Sigmoid colon (tissue), 7 donors: ENCODE data around the gene ESR1. TPM values are rescaled to one million over a fixed set of nuclear protein-coding genes. Genes with fewer than 3 reads are reported as not detected.
"Not testable (repeated sequence)": the region's sequence is repeated elsewhere in the genome, so short reads cannot be mapped to it uniquely, and the experiment has no call there.

Source experiments
- DNase-seq: peaks from one replicate; pipeline ENCODE4 v3.0.0-alpha.2; 2019
- H3K27ac ChIP-seq, 4 donors: fragments of 200-600 bp; sonication (generic); one replicate each; pipeline ENCODE4 v1.5.1; 2016 to 2019; ENCODE audit warnings: mild to moderate bottlenecking in 1 of 4
- H3K27me3 ChIP-seq, 3 donors: fragments of 200-600 bp; sonication (generic); one replicate each; pipeline ENCODE4 v1.5.1; 2019; ENCODE audit warnings: mild to moderate bottlenecking in 1 of 3
- H3K36me3 ChIP-seq, 4 donors: fragments of 200-600 bp; sonication (generic); one replicate each; pipeline ENCODE4 v1.5.1; 2016 to 2019
- H3K4me1 ChIP-seq, 4 donors: fragments of 200-600 bp; sonication (generic); one replicate each; pipeline ENCODE4 v1.5.1; 2017 to 2019
- H3K4me3 ChIP-seq, 4 donors: fragments of 200-600 bp; sonication (generic); one replicate each; pipeline ENCODE4 v1.5.1; 2017 to 2019; ENCODE audit warnings: mild to moderate bottlenecking in 2 of 4, moderate library complexity in 1 of 4
- H3K9me3 ChIP-seq, 4 donors: fragments of 200-600 bp in 3 of 4; sonication (generic) in 3 of 4; one replicate each; pipeline versions ENCODE4 v1.5.1 to v1.6.1; 2013 to 2019
- CTCF ChIP-seq, 4 experiments: fragments of 450-650 bp in 3 of 4; fragments of 200-600 bp in 1 of 4; IDR thresholded peaks; one replicate each; pipeline ENCODE4 v1.5.1; 2016 to 2019; ENCODE audit warnings: antibody characterized with exemption in 4 of 4, mild to moderate bottlenecking in 3 of 4, moderate library complexity in 2 of 4
- EP300 ChIP-seq, 4 donors: sonication (generic); formaldehyde crosslinking; IDR thresholded peaks; one replicate each; pipeline ENCODE4 v1.6.1; 2017; ENCODE audit warnings: antibody characterized with exemption in 4 of 4
- POLR2A ChIP-seq, 2 donors: fragments of 450-650 bp; IDR thresholded peaks; one replicate each; pipeline ENCODE4 v1.6.1; 2016; ENCODE audit warnings: antibody characterized with exemption in 2 of 2, mild to moderate bottlenecking in 2 of 2, moderate library complexity in 2 of 2
- POLR2AphosphoS5 ChIP-seq, 4 donors: sonication (generic); formaldehyde crosslinking; IDR thresholded peaks; one replicate each; pipeline ENCODE4 v1.6.1; 2017; ENCODE audit warnings: antibody characterized with exemption in 4 of 4
- WGBS, 2 donors: extraction: QIAGEN DNeasy Blood & Tissue Kit; methylation state at CpG; one replicate each; pipeline ENCODE4 v1.1.7; 2013; 5-methylcytosine and 5-hydroxymethylcytosine counted together
- intact Hi-C: fragments of 100-400 bp; cut with DNase I; formaldehyde crosslinking; loops from one replicate; pipeline ENCODE4 v1.15.1; 2023
- polyA plus RNA-seq, 3 donors: library from polyadenylated mRNA; stranded (reverse); fragments of 200-250 nt; gene quantifications; one replicate each; pipeline ENCODE4 v1.2.3, GENCODE V29; 2013
- total RNA-seq, 4 donors: library from RNA; depleted of rRNA; stranded (reverse); fragments of >200 nt; gene quantifications; one replicate each; pipeline ENCODE4 v1.1.0, GENCODE V29; 2016
- donor health status: healthy with polysubstance abuse.
- donor health status: Bipolar disorder and iron deficiency.
- donor health status: healthy.

ESR1 gene
- total and polyA plus RNA-seq, 7 donors: under 0.01 to 2.2 (median 0.91) TPM; not detected in 1

DNA sequence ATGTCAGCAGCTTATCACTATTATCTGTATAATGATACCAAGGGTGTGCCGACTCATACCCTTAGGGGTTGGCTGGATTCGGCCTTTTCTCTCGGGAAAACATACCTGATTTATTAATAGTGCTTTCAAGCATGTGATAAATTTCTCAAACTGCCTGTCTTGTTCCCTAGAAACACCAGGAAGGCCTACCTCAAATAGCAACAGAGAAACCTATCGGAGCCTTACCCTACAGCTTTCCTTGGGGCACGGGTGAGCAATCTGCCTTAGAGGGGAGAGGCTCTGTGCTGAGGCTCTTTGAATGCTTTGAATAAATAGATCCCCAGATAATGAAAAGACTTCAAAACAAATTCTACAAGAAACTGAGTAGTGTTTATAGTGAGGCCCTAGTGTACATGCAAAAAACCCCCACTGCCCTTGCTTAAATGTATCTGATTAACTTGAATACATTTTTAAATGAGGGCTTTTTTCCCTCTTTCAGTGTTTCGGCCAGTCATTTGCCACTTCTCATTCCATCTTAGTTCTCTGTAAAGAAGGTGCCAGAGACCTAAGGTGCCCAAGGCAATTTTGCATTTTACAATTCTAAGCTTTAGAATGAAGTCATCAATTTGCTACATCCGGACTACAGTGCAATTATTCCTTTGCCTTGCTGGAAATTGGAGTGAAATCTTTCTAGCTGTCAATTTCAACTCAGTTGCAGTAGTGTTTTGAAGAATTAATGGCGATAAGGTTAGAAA, 320.1 kb downstream of the ESR1 start:
- Histone ChIP-seq H3K9me3 (no peaks in the 10 kb centered on the region), H3K4me3 (no peak overlapping the region), H3K27me3 (no peaks in the 10 kb centered on the region), H3K36me3 (peaks cover 14 to 50% (median 18%) of the 10 kb centered on the region in 4 donors), H3K27ac (no peak overlapping the region), H3K4me1 (peaks cover 0 to 6% (median 0%) of the 10 kb centered on the region in 4 donors)
- intact Hi-C loops: loop anchor here (5.0 to 10.0 kb wide), 2 partner anchors 363 to 450 kb away; no protein-coding TSS in a partner anchor
- no peak for DNase-seq
- 90 to 93% methylated on average over 8 of the region's 8 CpGs for WGBS, 2 donors
- no peak for TF ChIP-seq POLR2AphosphoS5 (IDR thresholded peaks at IDR 0.05)
- TF ChIP-seq EP300 (IDR thresholded peaks at IDR 0.05): no peak
- TF ChIP-seq CTCF (IDR thresholded peaks at IDR 0.05): no peak
- TF ChIP-seq POLR2A (IDR thresholded peaks at IDR 0.05): no peak

- TF ChIP-seq EP300 (IDR thresholded peaks at IDR 0.05) (no peak), POLR2AphosphoS5 (IDR thresholded peaks at IDR 0.05) (peak in 3 of 4 donors; percentile 18 to 51 (median 24))
- intact Hi-C loops: loop anchor here (5.0 to 10.0 kb wide), 2 partner anchors 365 to 452 kb away; no protein-coding TSS in a partner anchor
- Histone ChIP-seq H3K27ac (peak overlapping the region; percentile 52 to 71 (median 61)), H3K36me3 (peaks cover 24 to 68% (median 32%) of the 10 kb centered on the region in 4 donors), H3K4me1 (peaks cover 0 to 6% (median 0%) of the 10 kb centered on the region in 4 donors), H3K9me3 (no peaks in the 10 kb centered on the region), H3K4me3 (peak overlapping the region in 1 of 4 donors; percentile 21), H3K27me3 (no peaks in the 10 kb centered on the region)
- no peak for DNase-seq
- 36 to 59% methylated on average over 9 of the region's 9 CpGs for whole genome bisulfite sequencing, 2 donors
These were observed 322.2 kb downstream of the ESR1 start for GRCh38 chr6:152129691-152130151.

DNA sequence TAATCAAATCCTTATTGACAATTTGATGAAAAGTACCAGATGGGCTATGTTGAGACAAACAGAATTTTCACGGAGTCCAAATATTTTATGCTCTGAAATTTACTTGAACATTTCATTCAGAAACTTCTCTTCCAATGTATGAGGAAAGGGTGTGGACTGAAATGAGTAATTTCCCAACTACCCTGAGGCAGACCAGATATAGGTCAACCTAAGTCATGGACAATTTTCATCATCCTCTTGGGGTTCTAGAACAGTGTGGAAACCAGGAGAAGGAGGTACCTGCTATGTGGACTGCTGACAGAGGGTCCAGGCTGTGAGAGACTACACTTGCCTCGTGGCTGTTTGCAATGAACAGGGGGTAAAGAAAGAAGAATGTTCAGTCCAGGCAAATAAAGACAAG, 323.0 kb downstream of the ESR1 start:
- no peak for DNase-seq
- WGBS, 2 donors: 50 to 62% methylated on average over 2 of the region's 2 CpGs
- H3K4me3 ChIP-seq: no peak overlapping the region
- intact Hi-C loops: no loop called here
- no peak for TF ChIP-seq POLR2A (IDR thresholded peaks at IDR 0.05)
- TF ChIP-seq CTCF (IDR thresholded peaks at IDR 0.05): no peak
- TF ChIP-seq POLR2AphosphoS5 (IDR thresholded peaks at IDR 0.05): peak in 1 of 4 donors; percentile 33
- no peaks in the 10 kb centered on the region for H3K9me3 ChIP-seq
- H3K27ac ChIP-seq: peak overlapping the region in 3 of 4 donors; percentile 24 to 64 (median 58)
- H3K4me1 ChIP-seq: peaks cover 0 to 6% (median 0%) of the 10 kb centered on the region in 4 donors
- no peaks in the 10 kb centered on the region for H3K27me3 ChIP-seq
- peaks cover 24 to 69% (median 39%) of the 10 kb centered on the region in 4 donors for H3K36me3 ChIP-seq

GRCh38 chr6:152135755-152136448, 328.4 kb downstream of the ESR1 start:
- Histone ChIP-seq H3K36me3 (peaks cover 32 to 93% (median 56%) of the 10 kb centered on the region in 4 donors), H3K27ac (no peak overlapping the region), H3K27me3 (no peaks in the 10 kb centered on the region), H3K9me3 (no peaks in the 10 kb centered on the region), H3K4me1 (no peaks in the 10 kb centered on the region), H3K4me3 (no peak overlapping the region)
- intact Hi-C loops: no loop called here
- WGBS, 2 donors: 27 to 70% methylated on average over 8 of the region's 8 CpGs
- TF ChIP-seq CTCF (IDR thresholded peaks at IDR 0.05) (no peak), POLR2AphosphoS5 (IDR thresholded peaks at IDR 0.05) (no peak), EP300 (IDR thresholded peaks at IDR 0.05) (no peak), POLR2A (IDR thresholded peaks at IDR 0.05) (no peak)
- DNase-seq: no peak

DNA sequence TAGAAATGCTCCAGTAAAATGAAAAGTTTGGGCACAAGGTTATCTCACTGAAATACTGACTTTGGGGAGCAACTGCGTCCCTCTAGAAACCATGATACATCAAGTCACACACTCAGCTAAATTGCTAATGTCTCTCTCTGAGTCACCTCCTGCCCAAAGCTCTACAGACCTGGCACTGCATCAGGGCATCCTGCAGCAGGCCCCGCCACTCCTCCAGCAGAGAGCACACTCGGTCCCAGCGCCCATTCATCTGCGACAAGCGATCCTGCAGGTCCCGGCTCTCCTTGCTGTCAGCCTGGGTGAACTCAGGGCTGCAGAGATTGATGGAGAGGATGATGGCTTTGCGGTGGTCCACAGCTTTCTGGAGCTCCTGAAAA, 329.0 kb downstream of the ESR1 start:
- TF ChIP-seq POLR2A (IDR thresholded peaks at IDR 0.05) (no peak), CTCF (IDR thresholded peaks at IDR 0.05) (no peak), POLR2AphosphoS5 (IDR thresholded peaks at IDR 0.05) (no peak), EP300 (IDR thresholded peaks at IDR 0.05) (no peak)
- Histone ChIP-seq H3K36me3 (peaks cover 31 to 93% (median 58%) of the 10 kb centered on the region in 4 donors), H3K27me3 (no peaks in the 10 kb centered on the region), H3K4me1 (no peaks in the 10 kb centered on the region), H3K27ac (no peak overlapping the region), H3K4me3 (no peak overlapping the region), H3K9me3 (no peaks in the 10 kb centered on the region)
- intact Hi-C loops: no loop called here
- 86 to 90% methylated on average over 8 of the region's 8 CpGs for WGBS, 2 donors
- no peak for DNase-seq

DNA sequence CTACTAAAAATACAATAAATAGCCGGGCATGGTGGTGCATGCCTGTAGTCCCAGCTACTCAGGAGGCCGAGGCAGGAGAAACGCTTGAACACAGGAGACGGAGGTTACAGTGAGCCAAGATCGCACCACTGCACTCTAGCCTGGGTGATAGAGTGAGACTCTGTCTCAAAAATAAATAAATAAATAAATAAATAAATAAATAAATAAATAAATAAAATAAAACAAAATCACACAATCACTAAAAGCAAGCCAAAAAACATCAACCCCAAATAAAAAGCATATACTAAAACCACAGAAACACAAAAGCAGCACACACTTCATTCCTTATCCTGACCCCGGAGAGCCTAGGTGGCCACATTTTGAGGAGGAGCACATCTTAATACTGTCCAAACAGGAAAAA, 330.9 kb downstream of the ESR1 start:
- 92 to 97% methylated on average over 6 of the region's 6 CpGs for WGBS, 2 donors
- DNase-seq, H3K4me3 ChIP-seq, H3K9me3 ChIP-seq, H3K27ac ChIP-seq, intact Hi-C loops, H3K27me3 ChIP-seq, H3K4me1 ChIP-seq: not testable (repeated sequence)
- peaks cover 17 to 93% (median 46%) of the 10 kb centered on the region in 4 donors for H3K36me3 ChIP-seq
